Right renal pelvis (tissue), 4 donors: ENCODE measurements around the gene PAX7. TPM values are rescaled to one million over a fixed set of nuclear protein-coding genes. Genes with fewer than 3 reads are reported as not detected.
"Not testable (repeated sequence)": the region's sequence is repeated elsewhere in the genome, so short reads cannot be mapped to it uniquely, and the experiment has no call there.

Experiments
- DNase-seq, 4 donors: peaks; one replicate each; pipeline ENCODE4 v3.0.0-alpha.2; 2013; ENCODE audit warnings: low read depth in 4 of 4, low spot score in 3 of 4, missing footprints in 1 of 4
- polyA plus RNA-seq, 4 donors: library from polyadenylated mRNA; unstranded; fragments of 120-200 nt; gene quantifications; one replicate each; pipeline ENCODE4 v1.2.1, GENCODE V29; 2013; ENCODE audit not compliant: insufficient read length in 4 of 4

Gene PAX7
- polyA plus RNA-seq, 4 donors: not detected

GRCh38 chr1:18694289-18694688, 63.6 kb downstream of the PAX7 start:
- not testable (repeated sequence) for DNase-seq

GRCh38 chr1:18697541-18697940, 66.9 kb downstream of the PAX7 start:
- DNase-seq: no peak

GRCh38 chr1:18700530-18700929, 69.9 kb downstream of the PAX7 start:
- no peak for DNase-seq

- DNase-seq: no peak
Observed at GRCh38 chr1:18701183-18701582, 70.5 kb downstream of the PAX7 start.

GRCh38 chr1:18703041-18703621, 72.5 kb downstream of the PAX7 start:
- DNase-seq: no peak

- DNase-seq: no peak
Observed at GRCh38 chr1:18705811-18706210, 75.2 kb downstream of the PAX7 start.

GRCh38 chr1:18707696-18708257, 77.1 kb downstream of the PAX7 start:
- no peak for DNase-seq

GRCh38 chr1:18710002-18710401, 79.4 kb downstream of the PAX7 start:
- no peak for DNase-seq

- no peak for DNase-seq
Observed at GRCh38 chr1:18711003-18711402, 80.4 kb downstream of the PAX7 start.

GRCh38 chr1:18711536-18712251, 81.0 kb downstream of the PAX7 start:
- DNase-seq: no peak

GRCh38 chr1:18712252-18712600, 81.6 kb downstream of the PAX7 start:
- no peak for DNase-seq

- no peak for DNase-seq
Observed at GRCh38 chr1:18714404-18715175, 83.9 kb downstream of the PAX7 start.

GRCh38 chr1:18716112-18716784, 85.6 kb downstream of the PAX7 start:
- no peak for DNase-seq

- DNase-seq: no peak
Observed at GRCh38 chr1:18716785-18717678, 86.4 kb downstream of the PAX7 start.

- DNase-seq: no peak
Observed at GRCh38 chr1:18719786-18720451, 89.3 kb downstream of the PAX7 start.

- DNase-seq: no peak
Observed at GRCh38 chr1:18721041-18721440, 90.4 kb downstream of the PAX7 start.

GRCh38 chr1:18721776-18722175, 91.1 kb downstream of the PAX7 start:
- no peak for DNase-seq

- DNase-seq: no peak
Observed at GRCh38 chr1:18722270-18722669, 91.6 kb downstream of the PAX7 start.

GRCh38 chr1:18723206-18723605, 92.6 kb downstream of the PAX7 start:
- DNase-seq: no peak
